Kidney (tissue), 14 donors: ENCODE results near the gene FCN1. TPM values are rescaled to one million over a fixed set of nuclear protein-coding genes. Genes with fewer than 3 reads are reported as not detected.

Experiments used
- DNase-seq, 5 donors: peaks; one replicate each; pipeline ENCODE4 v3.0.0-alpha.2; 2013 to 2020
- FAIRE-seq: peaks from 2 replicates; lab custom pipeline; 2012; peaks lifted over from hg19 to GRCh38; lab: Jason Lieb, UNC
- H3K27ac ChIP-seq, 2 donors: one replicate each; pipeline ENCODE4 v1.7.0; 2013; ENCODE audit warnings: low read depth in 2 of 2, low read length in 2 of 2, inconsistent platforms in 1 of 2
- H3K27me3 ChIP-seq: one replicate; pipeline ENCODE4 v1.7.1; 2013; ENCODE audit warnings: low read length, inconsistent platforms; ENCODE audit not compliant: control insufficient read depth, insufficient read depth
- H3K36me3 ChIP-seq, 3 donors: one replicate each; pipeline versions ENCODE4 v1.7.0 to v1.7.1; 2013; ENCODE audit warnings: low read length in 3 of 3, control low read depth in 1 of 3, inconsistent platforms in 1 of 3; ENCODE audit not compliant: insufficient read depth in 3 of 3, control insufficient read depth in 2 of 3
- H3K4me1 ChIP-seq, 3 donors: one replicate each; pipeline versions ENCODE4 v1.7.0 to v1.7.1; 2013; ENCODE audit warnings: low read length in 3 of 3, inconsistent platforms in 1 of 3, low read depth in 1 of 3; ENCODE audit not compliant: control insufficient read depth in 2 of 3, insufficient read depth in 2 of 3
- H3K4me3 ChIP-seq, 3 donors: one replicate each; pipeline versions ENCODE4 v1.7.0 to v1.8.1; 2013; ENCODE audit warnings: low read length in 3 of 3, control low read depth in 1 of 3, inconsistent platforms in 1 of 3
- H3K9ac ChIP-seq, 3 donors: one replicate each; pipeline versions ENCODE4 v1.7.0 to v1.7.1; 2013; ENCODE audit warnings: low read length in 3 of 3, control low read depth in 1 of 3, inconsistent platforms in 1 of 3
- H3K9me3 ChIP-seq, 3 donors: one replicate each; pipeline versions ENCODE4 v1.7.0 to v1.7.1; 2013; ENCODE audit warnings: low read length in 3 of 3, control low read depth in 1 of 3, inconsistent platforms in 1 of 3; ENCODE audit not compliant: control insufficient read depth in 2 of 3, insufficient read depth in 1 of 3
- intact Hi-C: fragments of 100-400 bp; cut with DNase I; formaldehyde crosslinking; loops from one replicate; pipeline ENCODE4 v1.11.1; 2022
- polyA plus RNA-seq: library from polyadenylated mRNA; stranded (reverse); fragments of 350-450 nt; fragmentation: Illumina TruSeq; extraction: RNeasy Lipid Tissue Mini Kit (QIAGEN cat#74804); gene quantifications from one replicate; pipeline ENCODE4 v1.2.3, GENCODE V29; 2014; ENCODE audit warnings: low read depth, low replicate concordance; ENCODE audit not compliant: insufficient read depth
- total RNA-seq: library from RNA; stranded (reverse); fragmentation: NEBNext Ultra II Directional; extraction: Animal tissue kit (Norgen Biotek cat#: 25700); gene quantifications from one replicate; pipeline ENCODE4 v1.2.1, GENCODE V29; 2021
- TF ChIP-seq, protein P1 (sequence below): IDR thresholded peaks from 3 replicates; pipeline ENCODE4 v1.5.1; 2012; ENCODE audit warnings: mild to moderate bottlenecking, moderate library complexity, borderline replicate concordance; ENCODE audit not compliant: insufficient read depth; ENCODE audit errors: extremely low read depth
- donor health status: control.
- donor health status: control.
- donor health status: control.
- donor health status: control.
- donor health status: control.
- donor health status: DM: yes; HTN: yes; CAD: no.
- donor health status: Normal renal cell carcinoma (clear cell type).

FCN1 gene
- total and polyA plus RNA-seq, 2 donors from 2014 or later = 3.2 to 13.0 TPM

DNA sequence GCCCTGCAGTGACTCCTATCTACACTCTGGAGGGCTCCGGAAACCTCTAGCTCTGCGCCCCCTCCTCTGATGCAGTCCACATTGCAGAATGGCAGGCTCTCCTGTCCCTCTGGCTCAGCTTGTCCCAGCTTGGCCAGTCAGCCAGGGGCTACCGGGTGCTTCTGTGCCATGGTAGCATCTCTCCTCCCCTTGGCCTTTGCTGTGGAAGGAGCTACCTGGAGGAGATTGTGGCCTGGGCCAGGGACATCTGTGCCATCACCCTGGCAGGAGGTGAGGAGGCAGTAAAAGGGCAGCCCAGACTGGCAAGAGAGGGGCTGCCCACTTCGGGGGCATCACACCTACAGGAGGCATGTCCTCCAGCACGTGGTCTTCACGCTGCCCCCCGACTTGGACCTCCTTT lies 38.1 kb upstream of the FCN1 start:
- FAIRE-seq (no peak), DNase-seq (peak in 1 of 5 donors; percentile 19)
- TF ChIP-seq, protein P1, sequence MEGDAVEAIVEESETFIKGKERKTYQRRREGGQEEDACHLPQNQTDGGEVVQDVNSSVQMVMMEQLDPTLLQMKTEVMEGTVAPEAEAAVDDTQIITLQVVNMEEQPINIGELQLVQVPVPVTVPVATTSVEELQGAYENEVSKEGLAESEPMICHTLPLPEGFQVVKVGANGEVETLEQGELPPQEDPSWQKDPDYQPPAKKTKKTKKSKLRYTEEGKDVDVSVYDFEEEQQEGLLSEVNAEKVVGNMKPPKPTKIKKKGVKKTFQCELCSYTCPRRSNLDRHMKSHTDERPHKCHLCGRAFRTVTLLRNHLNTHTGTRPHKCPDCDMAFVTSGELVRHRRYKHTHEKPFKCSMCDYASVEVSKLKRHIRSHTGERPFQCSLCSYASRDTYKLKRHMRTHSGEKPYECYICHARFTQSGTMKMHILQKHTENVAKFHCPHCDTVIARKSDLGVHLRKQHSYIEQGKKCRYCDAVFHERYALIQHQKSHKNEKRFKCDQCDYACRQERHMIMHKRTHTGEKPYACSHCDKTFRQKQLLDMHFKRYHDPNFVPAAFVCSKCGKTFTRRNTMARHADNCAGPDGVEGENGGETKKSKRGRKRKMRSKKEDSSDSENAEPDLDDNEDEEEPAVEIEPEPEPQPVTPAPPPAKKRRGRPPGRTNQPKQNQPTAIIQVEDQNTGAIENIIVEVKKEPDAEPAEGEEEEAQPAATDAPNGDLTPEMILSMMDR = no peak

DNA sequence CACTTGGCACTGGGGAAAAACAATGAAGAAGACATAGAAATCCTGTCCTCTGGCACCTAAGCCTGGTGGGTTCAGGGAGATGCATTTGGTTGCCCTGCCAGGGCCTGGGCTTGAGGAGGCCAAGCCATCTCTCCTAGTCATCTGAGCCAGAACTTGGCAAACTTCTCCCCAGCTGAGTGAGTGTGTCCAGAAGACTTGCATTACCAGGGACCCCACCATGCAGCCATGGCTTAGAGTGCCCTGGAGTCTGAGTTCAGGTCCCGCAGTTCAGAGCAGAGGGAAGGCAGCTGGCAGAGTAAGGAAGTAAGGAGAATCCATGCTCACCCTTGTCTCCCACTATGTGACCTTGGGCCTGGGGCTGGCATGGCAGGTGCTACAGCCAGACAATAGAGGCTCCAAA lies 37.4 kb upstream of the FCN1 start:
- DNase-seq (no peak), FAIRE-seq (no peak)
- TF ChIP-seq, protein P1 = no peak
- no peaks in the 10 kb centered on the region for H3K4me1 ChIP-seq
- no peaks in the 10 kb centered on the region for H3K36me3 ChIP-seq
- H3K4me3 ChIP-seq = no peak overlapping the region
- intact Hi-C loops = no loop called here
- H3K27ac ChIP-seq = no peak overlapping the region
- H3K27me3 ChIP-seq = no peaks in the 10 kb centered on the region
- H3K9me3 ChIP-seq = peaks cover 0 to 13% (median 0%) of the 10 kb centered on the region in 3 donors
- H3K9ac ChIP-seq = no peak overlapping the region

More for the DNA sequence above, 38.1 kb upstream of the FCN1 start:
- H3K9me3 ChIP-seq = peaks cover 0 to 13% (median 0%) of the 10 kb centered on the region in 3 donors
- H3K27me3 ChIP-seq = no peaks in the 10 kb centered on the region
- H3K4me3 ChIP-seq = no peak overlapping the region
- no peaks in the 10 kb centered on the region for H3K4me1 ChIP-seq
- intact Hi-C loops = no loop called here
- no peak overlapping the region for H3K27ac ChIP-seq
- no peaks in the 10 kb centered on the region for H3K36me3 ChIP-seq
- H3K9ac ChIP-seq = no peak overlapping the region

DNA sequence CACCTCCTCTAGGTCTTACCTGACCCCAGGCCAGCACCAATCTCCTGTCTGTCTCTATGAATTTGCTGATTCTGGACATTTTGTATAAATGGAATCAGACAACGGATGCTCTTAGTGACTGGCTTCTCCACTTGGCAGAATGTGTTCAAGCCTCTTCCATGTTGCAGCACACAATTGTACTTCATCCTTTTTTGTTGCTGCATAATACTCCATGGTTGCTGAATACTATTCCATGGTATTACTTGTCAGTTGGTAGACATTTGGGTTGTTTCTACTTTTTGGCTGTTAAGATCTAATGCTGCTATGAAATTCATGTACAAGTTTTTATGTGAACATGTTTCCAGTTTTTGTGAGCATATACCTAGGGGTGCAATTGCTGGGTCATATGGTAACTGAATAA lies 34.3 kb upstream of the FCN1 start:
- TF ChIP-seq, protein P1 = no peak
- peaks cover 0 to 7% (median 0%) of the 10 kb centered on the region in 3 donors for H3K9me3 ChIP-seq
- no peak overlapping the region for H3K4me3 ChIP-seq

DNA sequence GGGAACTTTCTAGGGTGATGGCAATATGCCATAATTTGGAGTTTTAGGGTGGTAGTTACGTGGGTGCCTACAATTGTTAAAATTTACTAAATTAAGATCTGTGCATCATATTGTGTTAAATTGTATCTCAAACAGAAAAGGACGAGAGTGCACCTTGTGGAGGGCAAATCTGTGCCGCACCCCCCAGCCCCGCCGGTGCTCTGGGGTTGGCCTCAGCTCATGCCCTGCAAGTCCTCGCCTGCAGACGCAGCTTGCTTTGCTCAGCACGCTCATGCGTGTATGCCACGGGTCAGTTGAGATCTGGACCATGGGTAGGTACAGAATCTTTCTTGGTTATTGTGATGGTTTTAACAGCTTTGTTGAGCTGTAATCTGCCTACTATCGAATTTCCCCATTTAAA lies 33.7 kb upstream of the FCN1 start:
- H3K27ac ChIP-seq = no peak overlapping the region
- peaks cover 0 to 7% (median 0%) of the 10 kb centered on the region in 3 donors for H3K9me3 ChIP-seq
- TF ChIP-seq, protein P1 = no peak
- H3K4me3 ChIP-seq = no peak overlapping the region
- intact Hi-C loops = no loop called here
- no peaks in the 10 kb centered on the region for H3K27me3 ChIP-seq
- no peak overlapping the region for H3K9ac ChIP-seq
- no peaks in the 10 kb centered on the region for H3K4me1 ChIP-seq
- DNase-seq (peak in 2 of 5 donors; percentile 18 to 51), FAIRE-seq (no peak)
- H3K36me3 ChIP-seq = no peaks in the 10 kb centered on the region

More for the DNA sequence above, 34.3 kb upstream of the FCN1 start:
- no peak overlapping the region for H3K9ac ChIP-seq
- no peak for FAIRE-seq
- no peaks in the 10 kb centered on the region for H3K4me1 ChIP-seq
- no peak overlapping the region for H3K27ac ChIP-seq
- H3K27me3 ChIP-seq = no peaks in the 10 kb centered on the region
- H3K36me3 ChIP-seq = no peaks in the 10 kb centered on the region
- DNase-seq = no peak
- intact Hi-C loops = no loop called here
